ENCODE measurements around the gene RPL29.

RPL29 gene

GRCh38 chr3:51945031-51945840, 50.5 kb downstream of the RPL29 start:
- TF ChIP-seq CTCF (conservative IDR thresholded peaks at IDR 0.05; ENCODE audit: low read depth, low read length) = no peak
- no peak overlapping the region for H3K4me3 ChIP-seq (ENCODE audit: low read depth, low read length)

GRCh38 chr3:51944451-51945021, 51.2 kb downstream of the RPL29 start:
- no peak for TF ChIP-seq CTCF (conservative IDR thresholded peaks at IDR 0.05; ENCODE audit: low read depth, low read length)
- no peak overlapping the region for H3K4me3 ChIP-seq (ENCODE audit: low read depth, low read length)
- DNase-seq (ENCODE audit: low read depth) = no peak

More at GRCh38 chr3:51945031-51945840, 50.5 kb downstream of the RPL29 start:
- DNase-seq (ENCODE audit: low read depth) = no peak
